HG03469 (cell line): ENCODE measurements around the gene CAPN14.

Source experiments
- ATAC-seq: cut with Tn5 transposase; IDR thresholded peaks from one replicate; pipeline ENCODE4 v1.9.1; 2021; ENCODE audit warnings: mild to moderate bottlenecking, moderate library complexity, moderate number of reproducible peaks; ENCODE audit not compliant: unreplicated experiment

CAPN14 gene

DNA sequence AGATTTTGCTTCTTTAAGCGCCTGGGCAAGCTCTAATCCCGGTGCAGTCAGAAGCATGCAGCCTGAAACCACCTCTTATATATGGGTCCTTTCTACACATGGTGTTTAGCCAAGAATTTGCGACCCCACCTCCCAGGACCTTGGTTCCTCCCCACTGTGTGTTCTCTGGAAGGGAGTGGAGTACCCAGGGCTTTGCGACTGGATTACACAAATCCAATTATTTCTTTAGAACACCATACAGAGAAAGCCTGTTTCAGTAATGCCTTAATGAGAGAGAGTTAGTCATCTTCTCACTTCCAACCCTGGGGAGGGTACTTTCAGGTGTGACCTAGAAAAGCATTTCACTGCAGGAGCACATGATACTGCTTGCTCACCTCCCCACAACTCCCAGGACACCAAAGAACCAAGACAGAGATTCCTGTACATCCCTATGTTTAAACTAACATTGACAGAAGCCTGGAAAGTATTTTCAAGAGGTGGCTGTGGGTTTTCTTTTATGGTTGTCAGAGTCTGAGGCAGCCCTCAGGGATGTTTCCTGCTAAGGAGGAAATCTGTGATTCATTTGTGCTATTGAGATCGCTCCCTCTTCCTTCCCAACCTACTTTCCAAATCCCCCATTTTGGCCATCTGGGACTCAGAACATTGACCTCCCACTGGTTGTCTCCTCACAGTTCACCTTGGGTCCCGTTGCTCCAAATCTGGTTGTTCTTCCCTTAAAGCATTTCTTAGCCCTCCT lies at the start of gene CAPN14:
CAPN14 (minus strand) TSS at position 51 of the 736 bp plus-strand sequence. CDS start 12,068 bp downstream, outside the sequence.
- no peak for ATAC-seq

- ATAC-seq = no peak
Measured at GRCh38 chr2:31266804-31267203, 49.5 kb upstream of the CAPN14 start.

DNA sequence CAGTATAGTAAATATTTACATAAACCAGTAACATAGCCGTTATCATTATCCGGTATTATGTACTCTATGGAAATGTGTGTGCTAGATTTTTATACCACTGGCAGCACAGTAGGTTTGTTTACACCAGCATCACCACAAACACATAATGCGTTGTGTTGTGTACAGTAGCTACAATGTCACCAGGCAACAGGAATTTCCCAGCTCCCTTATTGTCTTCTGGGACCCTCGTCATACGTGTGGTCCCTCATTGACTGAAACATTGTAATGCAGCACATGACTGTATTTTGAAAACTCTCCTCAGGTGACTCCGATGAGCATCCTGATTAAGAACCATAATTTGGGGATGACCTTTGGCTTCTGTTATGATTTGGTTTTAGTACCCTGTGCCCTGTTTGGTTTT lies 47.9 kb upstream of the CAPN14 start:
- ATAC-seq = no peak

- no peak for ATAC-seq
Measured at GRCh38 chr2:31263636-31264190, 46.4 kb upstream of the CAPN14 start.

DNA sequence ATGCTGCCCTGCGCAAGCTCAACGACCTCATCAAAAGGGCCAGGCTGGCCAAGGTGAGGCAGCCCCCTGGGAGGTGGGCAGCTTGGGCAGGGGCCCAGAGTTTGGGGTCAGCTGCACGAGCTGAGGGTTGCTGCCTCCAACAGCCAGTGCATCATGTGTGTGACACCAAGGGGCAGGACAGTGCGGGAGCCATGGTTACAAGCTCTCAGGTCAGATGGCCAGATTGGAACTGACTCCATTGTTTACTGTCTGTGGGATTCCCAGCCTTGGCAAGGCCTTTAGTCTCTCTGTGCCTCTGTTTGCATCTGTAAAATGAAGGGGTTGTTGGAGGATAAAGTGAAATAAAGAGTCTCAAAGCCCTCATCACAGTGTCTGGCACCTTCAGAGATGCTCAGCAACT lies 43.6 kb upstream of the CAPN14 start:
- no peak for ATAC-seq

DNA sequence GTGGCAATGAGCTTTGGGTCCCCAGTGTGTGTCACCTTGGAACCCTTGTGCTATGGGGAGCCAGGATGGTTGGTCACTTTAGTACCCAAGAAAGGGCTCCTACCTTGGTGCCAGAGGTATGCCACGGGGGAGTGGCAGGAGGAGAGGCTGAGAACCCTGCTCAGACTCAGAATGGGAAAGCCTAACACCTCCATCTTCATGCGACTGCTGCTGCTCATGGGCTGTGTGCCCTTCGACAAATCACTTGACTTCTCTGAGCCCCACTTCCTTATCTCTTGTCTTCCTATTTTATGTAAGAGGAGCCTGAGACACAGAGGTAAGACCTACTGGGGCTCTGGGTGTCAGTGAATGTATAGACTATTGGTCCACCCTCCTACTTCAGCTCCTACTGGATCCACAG lies 41.8 kb upstream of the CAPN14 start:
- no peak for ATAC-seq

DNA sequence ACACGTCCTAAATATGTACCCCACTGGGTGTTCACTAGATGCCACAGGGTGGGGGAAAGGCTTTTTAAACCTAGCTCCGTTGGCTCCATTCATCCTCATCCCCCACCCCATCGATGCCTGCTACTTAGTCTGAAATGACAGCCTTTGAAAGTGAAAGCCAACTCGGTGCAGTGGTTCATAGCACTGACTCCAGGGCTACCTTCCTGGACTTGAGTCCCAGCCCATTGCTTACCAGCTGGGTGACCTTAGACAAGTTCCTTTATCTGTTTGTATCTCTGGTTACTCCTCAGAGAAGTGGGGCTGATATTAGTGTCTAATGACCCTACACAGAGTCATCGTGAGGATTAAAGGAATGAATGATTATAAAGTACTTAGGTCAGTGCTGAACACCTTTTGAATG lies 41.0 kb upstream of the CAPN14 start:
- ATAC-seq = peak; percentile 28

DNA sequence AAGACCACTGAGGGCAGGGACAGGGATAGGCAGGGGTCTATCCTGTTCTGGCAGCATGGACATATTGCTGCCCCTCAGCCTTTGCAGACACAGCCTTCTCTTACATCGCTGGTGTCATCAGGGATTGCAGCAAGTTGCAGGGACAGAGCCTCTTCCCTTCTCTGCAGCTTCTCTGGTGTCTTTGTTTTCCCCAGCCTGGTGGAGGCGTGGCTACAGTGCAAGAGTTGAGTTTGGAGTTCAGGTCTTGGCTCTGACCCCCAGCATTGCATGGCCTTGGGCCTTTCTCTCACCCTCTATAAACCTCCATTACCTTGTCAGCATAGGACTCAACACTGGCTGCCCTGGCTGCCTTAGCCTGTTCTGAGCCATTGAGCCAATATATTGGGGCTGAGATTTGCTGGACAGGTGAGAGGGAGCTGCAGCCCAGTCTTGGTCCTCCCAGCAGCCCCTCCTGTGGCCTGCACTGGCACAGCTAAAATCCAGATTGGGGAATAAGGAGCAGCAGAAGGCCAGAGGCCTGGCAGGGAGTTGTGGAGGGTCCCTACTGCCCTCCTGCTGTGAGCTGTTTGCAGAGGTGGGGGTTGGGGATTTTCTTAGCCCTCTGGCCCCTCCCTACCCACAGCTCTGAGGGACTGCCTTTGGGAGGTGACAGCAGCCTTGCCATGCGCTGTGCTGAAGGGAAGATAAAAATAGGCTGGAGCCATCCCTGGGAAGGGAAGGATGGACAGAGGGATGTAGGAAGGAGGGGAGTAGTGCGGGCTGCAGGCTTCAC lies 39.5 kb upstream of the CAPN14 start:
- ATAC-seq = no peak

DNA sequence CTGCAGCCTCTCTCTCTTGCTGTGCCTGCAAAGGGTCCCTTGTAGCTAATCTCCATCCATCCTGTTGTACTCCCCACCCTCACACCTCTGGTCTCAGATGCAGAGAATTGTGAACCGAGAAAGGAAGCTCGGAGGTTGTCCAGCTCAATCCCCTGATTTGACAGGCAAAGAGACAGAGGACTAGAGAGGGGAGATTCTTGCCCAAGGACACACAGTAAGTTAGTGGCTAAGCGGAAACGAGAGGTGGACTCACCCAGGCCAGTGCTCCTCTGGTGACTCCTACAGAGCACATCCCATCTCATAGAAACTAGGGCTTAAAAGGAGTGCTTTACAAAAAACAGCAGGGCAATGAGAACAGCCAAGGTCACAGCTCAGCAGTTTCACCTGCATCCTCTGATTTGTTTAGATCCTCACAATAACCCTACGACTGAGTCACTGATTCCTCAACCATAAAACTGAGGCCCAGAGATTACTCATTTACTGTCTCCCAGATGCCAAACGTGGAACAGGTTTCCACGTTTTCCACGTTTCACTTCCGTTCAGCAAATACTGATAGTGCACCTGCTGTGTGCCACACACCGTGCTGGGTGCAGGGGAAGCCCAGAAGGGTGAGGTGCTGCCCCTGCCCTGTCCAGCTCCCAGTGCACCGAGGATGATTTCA lies 38.7 kb upstream of the CAPN14 start:
- ATAC-seq = peak; percentile 67

DNA sequence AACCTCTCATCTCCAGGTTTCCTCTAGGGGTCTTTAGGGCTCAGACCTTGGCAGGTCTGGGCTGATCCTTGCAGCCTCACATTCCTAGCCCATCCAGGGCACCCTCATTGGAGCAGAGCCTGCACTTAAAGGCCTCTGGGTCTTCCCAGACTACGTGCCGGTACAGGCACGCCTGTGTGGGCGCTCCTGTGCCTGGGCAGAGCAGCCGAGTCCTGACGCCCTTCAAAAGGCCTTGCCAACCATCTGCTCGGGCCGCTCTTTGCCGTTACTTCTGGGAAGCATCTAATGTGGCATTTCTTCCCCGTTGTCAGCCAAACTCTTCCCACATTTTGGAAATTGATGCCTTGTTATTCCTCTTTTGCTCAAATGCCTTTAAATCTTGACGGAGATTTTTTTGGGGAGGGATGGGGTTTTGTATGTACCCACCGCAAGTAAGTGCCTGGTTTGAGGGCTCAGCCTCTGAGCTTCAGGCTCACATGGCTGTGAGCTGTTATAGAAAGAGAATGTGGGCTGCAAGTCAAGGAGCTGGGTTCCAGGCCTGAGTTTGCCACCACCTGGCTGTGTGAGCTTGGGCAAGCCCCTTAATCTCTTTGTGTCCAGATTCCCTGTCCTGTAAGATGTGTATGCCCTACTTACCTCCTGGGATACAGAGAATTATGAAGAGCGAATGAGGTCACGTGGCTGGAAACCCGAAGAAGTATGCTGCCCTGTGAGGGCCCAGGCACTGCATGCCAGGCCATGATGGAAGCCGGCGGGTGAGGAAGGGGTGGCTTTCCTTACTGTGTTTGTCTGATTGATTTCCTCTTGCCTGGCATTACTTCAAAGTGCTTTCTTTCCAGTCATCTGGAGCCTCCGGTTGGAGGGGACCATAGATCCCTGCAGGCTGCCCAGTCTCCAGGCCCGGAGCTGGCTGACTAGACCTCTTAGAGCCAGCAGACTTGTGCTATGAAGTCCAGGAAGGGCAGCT lies 37.2 kb upstream of the CAPN14 start:
- no peak for ATAC-seq

DNA sequence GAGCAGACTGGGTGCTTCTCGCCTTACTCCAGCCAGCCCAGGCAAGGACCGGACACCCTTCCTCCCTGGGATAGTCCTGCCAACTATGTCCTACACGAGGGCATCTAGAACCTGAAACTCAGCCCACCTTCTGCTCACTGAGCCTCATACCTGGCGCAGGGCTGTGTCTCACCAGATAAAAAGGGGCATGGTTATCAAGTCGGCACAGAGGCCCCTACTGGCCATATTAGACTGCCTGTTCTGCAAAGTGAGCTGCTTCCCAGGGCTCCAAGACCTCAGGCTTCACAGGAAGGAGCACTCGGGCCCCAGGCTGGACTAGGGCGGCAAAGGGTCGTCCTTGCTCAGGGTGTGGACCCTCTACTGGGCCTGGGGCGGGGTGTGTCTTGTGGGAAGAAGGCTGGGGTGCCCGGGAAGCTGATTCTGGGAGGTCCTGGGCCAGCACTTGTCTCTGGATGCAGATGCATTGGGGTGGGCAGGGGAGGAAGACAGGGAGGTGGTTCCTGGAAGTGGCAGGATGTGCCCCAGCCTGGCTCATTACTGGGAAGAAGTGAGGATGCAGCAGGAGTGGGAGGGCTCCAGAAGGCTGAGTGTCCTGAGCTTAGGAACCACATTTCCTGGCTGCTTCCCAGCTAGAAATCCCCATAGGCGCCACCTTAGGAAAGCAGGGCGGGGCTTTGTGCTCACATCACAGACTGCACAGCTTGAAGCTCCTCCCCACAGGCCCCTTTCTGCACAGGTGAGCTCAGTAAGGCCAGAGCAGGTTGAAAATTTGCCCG lies 36.2 kb upstream of the CAPN14 start:
- ATAC-seq = no peak

DNA sequence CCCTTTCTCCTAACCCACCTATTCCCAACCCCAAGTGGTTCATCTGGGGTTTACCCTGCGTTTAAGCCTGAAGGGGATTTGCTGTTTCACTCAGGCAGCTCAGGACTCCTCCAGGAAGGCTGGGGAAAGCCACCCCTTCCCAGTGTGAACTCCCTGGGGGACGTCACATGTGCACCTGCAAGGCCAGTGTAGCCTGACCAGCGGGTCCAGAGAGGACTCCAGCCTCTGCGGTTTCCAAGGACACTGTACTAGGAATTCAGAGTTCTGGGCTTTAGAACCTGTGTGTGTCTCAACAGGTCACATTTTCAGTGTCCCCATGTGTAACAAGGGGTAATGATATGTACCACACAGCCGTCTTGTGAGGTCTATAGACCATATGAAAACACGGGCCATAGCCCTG lies 34.5 kb upstream of the CAPN14 start:
- ATAC-seq = no peak

- no peak for ATAC-seq
Measured at GRCh38 chr2:31251018-31251417, 33.7 kb upstream of the CAPN14 start.

- ATAC-seq = no peak
Measured at GRCh38 chr2:31249009-31249690, 31.8 kb upstream of the CAPN14 start.

DNA sequence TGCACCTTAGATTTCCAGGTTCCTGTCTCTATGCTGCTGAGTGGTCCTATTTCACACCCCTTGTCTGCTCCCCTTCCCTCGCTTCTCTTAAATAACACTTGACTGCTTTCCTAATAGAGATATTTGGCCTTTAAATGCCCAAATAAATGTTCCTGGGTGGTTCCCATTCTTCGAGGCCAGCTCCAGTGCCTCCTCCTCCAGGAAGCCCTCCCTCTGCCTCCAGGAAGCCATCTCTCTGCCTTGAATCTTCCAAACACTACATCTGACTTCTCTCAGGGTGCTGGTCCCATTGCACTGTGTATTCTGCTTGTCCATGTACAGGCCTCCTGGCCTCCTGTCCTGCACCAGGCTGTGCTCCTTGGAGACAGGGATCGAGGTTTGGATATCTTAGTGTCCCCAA lies 30.8 kb upstream of the CAPN14 start:
- no peak for ATAC-seq

GRCh38 chr2:31247711-31248110 lies 30.4 kb upstream of the CAPN14 start:
- no peak for ATAC-seq

DNA sequence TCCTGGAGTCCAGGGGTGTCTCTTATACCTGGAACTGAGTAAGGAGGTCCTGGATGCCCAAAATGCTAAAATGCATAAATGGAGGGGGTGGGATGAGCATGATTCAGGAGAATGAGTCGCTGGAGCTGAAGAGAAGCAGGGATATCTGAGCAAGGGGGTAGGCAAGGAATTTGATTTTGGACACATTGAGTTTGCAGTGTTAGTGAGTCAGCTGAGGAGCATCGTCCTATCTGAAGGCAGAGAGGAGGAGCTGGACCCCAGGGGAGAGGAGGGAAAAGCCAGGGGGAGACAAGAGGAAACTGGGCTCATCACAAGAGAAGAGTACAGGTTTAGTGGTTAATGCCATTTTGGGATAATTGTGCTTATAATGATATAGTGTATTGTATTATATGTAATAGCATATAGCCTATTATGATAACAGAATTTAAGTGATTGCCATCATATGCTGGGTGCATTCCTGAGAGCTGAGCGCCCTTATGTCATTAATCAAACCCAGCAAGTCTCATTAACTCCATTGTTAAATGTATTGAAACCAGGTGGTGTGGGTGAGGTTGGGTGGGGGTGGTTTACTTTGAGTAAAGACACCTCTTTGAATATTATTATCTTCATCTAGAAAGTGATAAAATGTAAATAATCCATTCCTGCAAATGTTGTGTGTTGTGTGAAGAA lies 29.0 kb upstream of the CAPN14 start:
- no peak for ATAC-seq

DNA sequence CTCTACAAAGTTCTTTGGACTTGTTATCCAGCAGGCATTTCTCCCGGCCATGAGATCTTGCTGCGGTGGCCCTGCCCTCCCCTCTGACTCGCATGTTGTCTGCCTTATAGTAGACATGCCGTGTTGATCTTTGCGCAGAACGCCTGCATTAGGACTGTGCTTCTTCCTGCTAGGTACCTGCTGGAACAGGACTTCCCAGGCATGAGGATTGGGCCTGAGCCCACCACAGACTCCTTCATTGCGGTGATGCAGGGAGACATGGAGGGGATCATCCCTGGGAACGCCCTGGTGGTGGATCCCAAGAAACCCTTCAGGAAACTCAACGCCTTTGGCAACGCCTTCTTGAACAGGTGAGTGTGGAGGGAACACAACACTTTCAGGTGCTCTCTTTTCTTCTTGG lies 26.8 kb upstream of the CAPN14 start:
- no peak for ATAC-seq
